Mesenteric fat pad (tissue), 1 donor: ENCODE results near the gene TMEM97. TPM values are rescaled to one million over a fixed set of nuclear protein-coding genes. Genes with fewer than 3 reads are reported as not detected.
A peak's percentile ranks its signal among the peaks of the same experiment; 100 is the strongest.
"Not testable (repeated sequence)": the region's sequence is repeated elsewhere in the genome, so short reads cannot be mapped to it uniquely, and the experiment has no call there.

Source experiments
- DNase-seq: peaks from one replicate; pipeline ENCODE4 v3.0.0-alpha.2; 2020; ENCODE audit warnings: low spot score
- long read RNA-seq: library from polyadenylated mRNA; unstranded; transcript quantifications from one replicate; pipeline ENCODE4 v2.0.0, GENCODE V29; 2020
- total RNA-seq: library from RNA; stranded (reverse); fragmentation: NEBNext Ultra II Directional; extraction: Animal tissue kit (Norgen Biotek cat#: 25700); gene quantifications from one replicate; pipeline ENCODE4 v1.2.1, GENCODE V29; 2021
- donor health status: DM: yes; HTN: yes; CAD: no.

Gene TMEM97
- total RNA-seq, result 3.1 TPM
- long read RNA-seq, partial matches to known transcripts, result 1 of 5 reads
- long read RNA-seq, other reads (novel, unspliced or antisense), result 0 of 5 reads

GRCh38 chr17:28318759-28319597 lies at the start of gene TMEM97:
Gene TMEM97, plus strand, starts transcription at chr17:28319200. Its CDS starts 40 bp downstream, at chr17:28319240.
- peak; percentile 98 for DNase-seq

GRCh38 chr17:28270055-28270454 lies 48.9 kb upstream of the TMEM97 start:
- DNase-seq, result no peak

- no peak for DNase-seq
Measured at GRCh38 chr17:28270926-28271325, 48.1 kb upstream of the TMEM97 start.

- DNase-seq, result no peak
Measured at GRCh38 chr17:28271431-28271830, 47.6 kb upstream of the TMEM97 start.

- DNase-seq, result no peak
Measured at GRCh38 chr17:28272166-28272565, 46.8 kb upstream of the TMEM97 start.

- not testable (repeated sequence) for DNase-seq
Measured at GRCh38 chr17:28273341-28273740, 45.7 kb upstream of the TMEM97 start.

GRCh38 chr17:28274591-28275265 lies 44.3 kb upstream of the TMEM97 start:
- DNase-seq, result no peak

GRCh38 chr17:28276011-28276410 lies 43.0 kb upstream of the TMEM97 start:
- no peak for DNase-seq

GRCh38 chr17:28279411-28279810 lies 39.6 kb upstream of the TMEM97 start:
- DNase-seq, result no peak

GRCh38 chr17:28280826-28281225 lies 38.2 kb upstream of the TMEM97 start:
- DNase-seq, result no peak

- DNase-seq, result no peak
Measured at GRCh38 chr17:28282596-28282995, 36.4 kb upstream of the TMEM97 start.

- no peak for DNase-seq
Measured at GRCh38 chr17:28285965-28286364, 33.0 kb upstream of the TMEM97 start.

GRCh38 chr17:28290703-28291102 lies 28.3 kb upstream of the TMEM97 start:
- DNase-seq, result no peak

GRCh38 chr17:28291780-28292330 lies 27.1 kb upstream of the TMEM97 start:
- DNase-seq, result no peak

- DNase-seq, result not testable (repeated sequence)
Measured at GRCh38 chr17:28292878-28293277, 26.1 kb upstream of the TMEM97 start.

GRCh38 chr17:28293994-28294393 lies 25.0 kb upstream of the TMEM97 start:
- no peak for DNase-seq

- DNase-seq, result no peak
Measured at GRCh38 chr17:28295677-28296578, 23.1 kb upstream of the TMEM97 start.

GRCh38 chr17:28298449-28298848 lies 20.6 kb upstream of the TMEM97 start:
- DNase-seq, result no peak

- no peak for DNase-seq
Measured at GRCh38 chr17:28306954-28307401, 12.0 kb upstream of the TMEM97 start.

GRCh38 chr17:28313841-28314240 lies 5.2 kb upstream of the TMEM97 start:
- DNase-seq, result no peak
